K562 (cell line): ENCODE data around the gene CPHXL2. TPM values are rescaled to one million over a fixed set of nuclear protein-coding genes. Genes with fewer than 3 reads are reported as not detected.

Experiments
- ARHGAP35 ChIP-seq: fragments of 450-650 bp; IDR thresholded peaks from 2 replicates; pipeline ENCODE4 v1.6.1; 2018; ENCODE audit not compliant: partially characterized antibody
- BRCA1 ChIP-seq, 2 experiments: fragments of 450-650 bp in 1 of 2; sonication (generic) in 1 of 2; formaldehyde crosslinking in 1 of 2; IDR thresholded peaks; 2 replicates each; pipeline versions ENCODE4 v1.5.0 to v1.6.1; 2017 to 2020; ENCODE audit warnings: mild to moderate bottlenecking in 1 of 2, missing genetic modification reagents in 1 of 2
- FIP1L1 ChIP-seq: fragments of 200-400 bp; formaldehyde crosslinking; IDR thresholded peaks from 2 replicates; pipeline ENCODE4 v1.6.1; 2018; ENCODE audit warnings: mild to moderate bottlenecking, low read depth, low read length; ENCODE audit not compliant: poor library complexity, severe bottlenecking
- FOXA3 ChIP-seq, 2 experiments: fragments of 450-650 bp in 1 of 2; sonication (generic) in 1 of 2; formaldehyde crosslinking; IDR thresholded peaks in 1 of 2; conservative IDR thresholded peaks in 1 of 2; 2 replicates each; pipeline versions ENCODE4 v1.4.0 to v1.8.0; 2020 to 2022; ENCODE audit warnings: mild to moderate bottlenecking in 2 of 2, missing genetic modification reagents in 1 of 2
- FOXK1 ChIP-seq: sonication (generic); formaldehyde crosslinking; IDR thresholded peaks from 2 replicates; pipeline ENCODE4 v1.8.0; 2022; ENCODE audit warnings: missing genetic modification reagents, mild to moderate bottlenecking, borderline replicate concordance
- HMGXB4 ChIP-seq: sonication (generic); formaldehyde crosslinking; IDR thresholded peaks from 2 replicates; pipeline ENCODE4 v1.8.1; 2023; ENCODE audit warnings: mild to moderate bottlenecking, missing genetic modification reagents
- KAT7 ChIP-seq: sonication (generic); formaldehyde crosslinking; IDR thresholded peaks from 2 replicates; pipeline ENCODE4 v1.8.0; 2022; ENCODE audit warnings: missing genetic modification reagents, mild to moderate bottlenecking, borderline replicate concordance
- L3MBTL2 ChIP-seq: fragments of 450-650 bp; IDR thresholded peaks from 2 replicates; pipeline ENCODE4 v1.6.1; 2016; ENCODE audit warnings: mild to moderate bottlenecking, moderate library complexity
- MED1 ChIP-seq: sonication (generic); formaldehyde crosslinking; IDR thresholded peaks from 2 replicates; pipeline ENCODE4 v1.8.1; 2023; ENCODE audit warnings: missing genetic modification reagents, borderline replicate concordance
- POLR2AphosphoS5 ChIP-seq: IDR thresholded peaks from 2 replicates; pipeline ENCODE4 v1.6.1; 2011; ENCODE audit warnings: mild to moderate bottlenecking, low read depth, low read length, moderate library complexity; ENCODE audit not compliant: control insufficient read depth, insufficient read depth
- POLR2B ChIP-seq: fragments of 450-650 bp; IDR thresholded peaks from 2 replicates; pipeline ENCODE4 v1.6.1; 2018; ENCODE audit warnings: low read depth; ENCODE audit not compliant: partially characterized antibody
- RBBP5 ChIP-seq: fragments of 200-600 bp; sonication (generic); IDR thresholded peaks from 2 replicates; pipeline ENCODE4 v1.6.1; 2012; ENCODE audit warnings: borderline replicate concordance, mild to moderate bottlenecking, low read length, control low read depth, inconsistent platforms; ENCODE audit not compliant: insufficient read depth, poor library complexity, severe bottlenecking
- SAFB ChIP-seq: fragments of 200-400 bp; formaldehyde crosslinking; IDR thresholded peaks from 2 replicates; pipeline ENCODE4 v1.6.1; 2017; ENCODE audit warnings: low read depth, low read length, borderline replicate concordance
- TAF7 ChIP-seq: fragments of 450-650 bp; IDR thresholded peaks from 2 replicates; pipeline ENCODE4 v1.6.1; 2016; ENCODE audit warnings: missing genetic modification characterization, missing compliant biosample characterization
- YY1 ChIP-seq, 3 experiments: IDR thresholded peaks; 2 replicates each; pipeline ENCODE4 v1.6.1; 2011; ENCODE audit warnings: low read length in 2 of 3, mild to moderate bottlenecking in 2 of 3, moderate library complexity in 2 of 3, borderline replicate concordance in 1 of 3, control low read depth in 1 of 3, low read depth in 1 of 3; ENCODE audit not compliant: insufficient read depth in 3 of 3, insufficient replicate concordance in 2 of 3, control insufficient read depth in 1 of 3, insufficient read length in 1 of 3; ENCODE audit errors: extremely low read depth in 1 of 3
- ZC3H4 ChIP-seq: sonication (generic); formaldehyde crosslinking; IDR thresholded peaks from 2 replicates; pipeline ENCODE4 v1.9.0; 2021; ENCODE audit warnings: missing genetic modification reagents, borderline replicate concordance
- ZNF232 ChIP-seq: sonication (generic); formaldehyde crosslinking; IDR thresholded peaks from 2 replicates; pipeline ENCODE4 v1.8.0; 2022; ENCODE audit warnings: mild to moderate bottlenecking, missing genetic modification reagents
- ZNF263 ChIP-seq: sonication (generic); formaldehyde crosslinking; IDR thresholded peaks from 2 replicates; pipeline ENCODE4 v1.8.0; 2022; ENCODE audit warnings: mild to moderate bottlenecking, missing genetic modification reagents, borderline replicate concordance
- ZNF395 ChIP-seq: fragments of 200-800 bp; sonication (Bioruptor generic); IDR thresholded peaks from 2 replicates; pipeline ENCODE4 v1.6.1; 2017; ENCODE audit warnings: missing genetic modification characterization, missing compliant biosample characterization
- ZNF41 ChIP-seq: fragments of 250-450 bp; sonication (Bioruptor Pico); conservative IDR thresholded peaks from 2 replicates; pipeline ENCODE4 v1.4.0; 2020; ENCODE audit warnings: mild to moderate bottlenecking
- polyA plus RNA-seq, 8 experiments: library from polyadenylated mRNA; depleted of rRNA in 4 of 8; stranded (reverse) in 5 of 8; unstranded in 3 of 8; fragments of >200 nt; fragmentation: Nextera tagmentation in 2 of 8; fragmentation: Illumina TruSeq in 1 of 8; extraction: Ambion mirVana in 2 of 8; extraction: Trizol in 1 of 8; gene quantifications; 2 replicates each; pipeline versions ENCODE4 v1.2.1 to v1.2.3, GENCODE V29; 2011 to 2014; ENCODE audit warnings: inconsistent platforms in 1 of 8, missing spikeins in 1 of 8
- total RNA-seq, 7 experiments: library from RNA; depleted of rRNA in 6 of 7; stranded (reverse); fragments of >200 nt in 6 of 7; fragmentation: Illumina TruSeq in 2 of 7; extraction: Trizol in 2 of 7; gene quantifications; 2 replicates each; pipeline versions ENCODE4 v1.2.1 to v1.2.3, GENCODE V29; 2011 to 2021; ENCODE audit warnings: low replicate concordance in 1 of 7

The CPHXL2 gene
- total and polyA plus RNA-seq, 9 of the 15 experiments (the other 6 are each of a cell fraction or from before 2014, with no cell fraction given) = not detected

- TF ChIP-seq RBBP5 (peak; percentile 64), POLR2AphosphoS5 (0 out of 2 replicates have a peak, but pooled peaks have one; percentile 34), SAFB (peak; percentile 53; the same call in 1 of the 2 replicates), ZNF263 (CRISPR knock-in tag) (0 out of 2 replicates have a peak, but pooled peaks have one; percentile 29), ZNF232 (CRISPR knock-in tag) (peak; percentile 3; the same call in 1 of the 2 replicates), KAT7 (CRISPR knock-in tag) (0 out of 2 replicates have a peak, but pooled peaks have one; percentile 27), BRCA1 (IDR thresholded peaks at IDR 0.05) (no peak), BRCA1 (CRISPR knock-in tag; IDR thresholded peaks at IDR 0.05) (peak; percentile 76; the same call in 1 of the 2 replicates), ARHGAP35 (no peak), TAF7 (tag) (peak; percentile 70), FOXK1 (CRISPR knock-in tag) (peak; percentile 44; the same call in 1 of the 2 replicates), FIP1L1 (no peak), YY1 (IDR thresholded peaks at IDR 0.05; ENCODE audit: borderline replicate concordance in 1 of 3, control insufficient read depth in 1 of 3, extremely low read depth in 1 of 3, insufficient read depth in 3 of 3, insufficient read length in 1 of 3, insufficient replicate concordance in 2 of 3, low read depth in 1 of 3, low read length in 2 of 3) (peak; percentile 65 to 96 (median 88)), ZNF41 (CRISPR knock-in tag) (no peak), L3MBTL2 (no peak), ZC3H4 (CRISPR knock-in tag) (peak; percentile 68; the same call in 1 of the 2 replicates), HMGXB4 (peak; percentile 13; the same call in 1 of the 2 replicates), MED1 (CRISPR knock-in tag) (no peak), FOXA3 (CRISPR knock-in tag; conservative IDR thresholded peaks at IDR 0.05 in 1 of 2, IDR thresholded peaks at IDR 0.05 in 1 of 2) (peak; percentile 43 to 65; a peak in 2 of 4 replicates), POLR2B (peak; percentile 14), ZNF395 (peak; percentile 16; the same call in 1 of the 2 replicates)
Measured at GRCh38 chr16:75648265-75649076, 28.3 kb downstream of the CPHXL2 start (continued).
